ENCODE measurements around the gene CSF2RB. TPM values are rescaled to one million over a fixed set of nuclear protein-coding genes. Genes with fewer than 3 reads are reported as not detected.

The CSF2RB gene
- polyA plus RNA-seq, 2 of the 4 experiments (the other 2 are of a cell fraction), result not detected

GRCh38 chr22:36926721-36927435, 13.4 kb downstream of the CSF2RB start:
- TF ChIP-seq EP300 (IDR thresholded peaks at IDR 0.05) (no peak), RFX5 (IDR thresholded peaks at IDR 0.05) (no peak), ZSCAN20 (CRISPR knock-in tag; IDR thresholded peaks at IDR 0.05) (no peak), ZFP36 (IDR thresholded peaks at IDR 0.05; ENCODE audit: borderline replicate concordance, partially characterized antibody) (no peak)
- TF ChIP-seq, protein P1, sequence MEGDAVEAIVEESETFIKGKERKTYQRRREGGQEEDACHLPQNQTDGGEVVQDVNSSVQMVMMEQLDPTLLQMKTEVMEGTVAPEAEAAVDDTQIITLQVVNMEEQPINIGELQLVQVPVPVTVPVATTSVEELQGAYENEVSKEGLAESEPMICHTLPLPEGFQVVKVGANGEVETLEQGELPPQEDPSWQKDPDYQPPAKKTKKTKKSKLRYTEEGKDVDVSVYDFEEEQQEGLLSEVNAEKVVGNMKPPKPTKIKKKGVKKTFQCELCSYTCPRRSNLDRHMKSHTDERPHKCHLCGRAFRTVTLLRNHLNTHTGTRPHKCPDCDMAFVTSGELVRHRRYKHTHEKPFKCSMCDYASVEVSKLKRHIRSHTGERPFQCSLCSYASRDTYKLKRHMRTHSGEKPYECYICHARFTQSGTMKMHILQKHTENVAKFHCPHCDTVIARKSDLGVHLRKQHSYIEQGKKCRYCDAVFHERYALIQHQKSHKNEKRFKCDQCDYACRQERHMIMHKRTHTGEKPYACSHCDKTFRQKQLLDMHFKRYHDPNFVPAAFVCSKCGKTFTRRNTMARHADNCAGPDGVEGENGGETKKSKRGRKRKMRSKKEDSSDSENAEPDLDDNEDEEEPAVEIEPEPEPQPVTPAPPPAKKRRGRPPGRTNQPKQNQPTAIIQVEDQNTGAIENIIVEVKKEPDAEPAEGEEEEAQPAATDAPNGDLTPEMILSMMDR (IDR thresholded peaks at IDR 0.05), result no peak
- FAIRE-seq, result no peak
- POLR2A ChIA-PET, result no interaction called here

DNA sequence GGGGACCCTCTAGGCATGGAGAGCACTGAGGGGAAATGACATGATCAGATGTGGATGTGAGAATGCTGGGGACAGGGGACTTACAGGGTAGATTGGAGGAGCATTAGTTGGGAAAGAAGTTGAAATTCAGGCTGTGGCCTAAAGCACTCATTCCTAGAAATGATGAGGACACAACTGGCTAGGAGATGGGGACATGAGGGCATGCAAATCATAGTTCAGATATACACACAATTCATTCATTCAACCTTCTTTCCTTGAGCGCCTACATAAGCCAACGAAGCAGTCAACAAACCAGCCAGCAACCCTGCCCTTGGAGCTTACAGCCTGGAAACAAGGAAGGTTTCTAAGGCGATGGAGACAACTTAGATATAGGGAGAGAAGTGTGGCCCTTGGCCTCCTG, 14.2 kb downstream of the CSF2RB start:
- Histone ChIP-seq H3K4me1 (no peaks in the 10 kb centered on the region), H3K4me3 (no peak overlapping the region), H3K27ac (no peak overlapping the region), H3K4me2 (no peak overlapping the region), H3K9me3 (no peaks in the 10 kb centered on the region)
- ATAC-seq (no peak), DNase-seq (ENCODE audit: low read depth in 1 of 2, low spot score in 1 of 2) (no peak), FAIRE-seq (no peak)
- TF ChIP-seq ZC3H11A (IDR thresholded peaks at IDR 0.05) (no peak), ELK1 (IDR thresholded peaks at IDR 0.05; ENCODE audit: low read depth, low read length) (no peak), POLR2AphosphoS2 (conservative IDR thresholded peaks at IDR 0.05; ENCODE audit: low read length) (no peak)
- POLR2A ChIA-PET, result no interaction called here
- 52% methylated on average over 3 of the region's 3 CpGs for WGBS (ENCODE audit: missing lambda C conversion rate)
- CTCF ChIA-PET, result interaction anchor here (1.0 to 1.6 kb wide), 2 partner anchors 72 to 198 kb away, joined by 3 to 5 read pairs; no protein-coding TSS in a partner anchor

More at GRCh38 chr22:36926721-36927435, 13.4 kb downstream of the CSF2RB start:
- H3K27ac ChIP-seq, result no peak overlapping the region
- no peaks in the 10 kb centered on the region for H3K9me3 ChIP-seq
- CTCF ChIA-PET, result interaction anchor here (1.6 kb wide), 1 partner anchor 71 kb away, joined by 5 read pairs; no protein-coding TSS in a partner anchor
- no peak overlapping the region for H3K4me3 ChIP-seq
- no peak for ATAC-seq
- DNase-seq (ENCODE audit: low read depth in 1 of 2, low spot score in 1 of 2), result no peak
- 42% methylated on average over 14 of the region's 14 CpGs for WGBS (ENCODE audit: missing lambda C conversion rate)
- no peak overlapping the region for H3K4me2 ChIP-seq
- H3K4me1 ChIP-seq, result no peaks in the 10 kb centered on the region

DNA sequence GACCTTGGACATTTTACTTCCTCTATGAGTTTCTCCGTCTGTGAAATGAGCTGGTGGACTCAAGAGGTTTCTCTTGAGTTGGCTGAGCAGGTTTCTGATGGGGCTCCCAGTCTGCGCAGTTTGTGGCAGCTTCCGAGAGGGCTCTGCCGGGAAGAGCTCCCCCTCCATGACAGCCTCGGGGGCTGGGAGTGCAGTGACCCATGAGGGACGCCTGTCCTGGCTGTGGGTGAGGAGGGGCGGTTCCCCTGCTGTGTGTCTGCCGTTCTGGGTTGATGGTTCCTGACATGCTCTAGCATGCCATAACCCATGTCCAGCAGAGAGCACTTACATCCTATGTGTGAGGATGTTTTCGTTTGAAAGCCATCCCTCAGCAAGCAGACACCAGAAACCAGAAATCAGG, 14.8 kb downstream of the CSF2RB start:
- 41% methylated on average over 4 of the region's 9 CpGs for WGBS (ENCODE audit: missing lambda C conversion rate)
- ATAC-seq, result no peak

More for the DNA sequence above, 14.8 kb downstream of the CSF2RB start:
- FAIRE-seq (no peak), DNase-seq (ENCODE audit: low read depth in 1 of 2, low spot score in 1 of 2) (no peak)
- H3K9me3 ChIP-seq, result no peaks in the 10 kb centered on the region
- no peaks in the 10 kb centered on the region for H3K4me1 ChIP-seq
- POLR2A ChIA-PET, result no interaction called here
- CTCF ChIA-PET, result interaction anchor here (1.0 to 1.6 kb wide), 2 partner anchors 72 to 199 kb away, joined by 3 to 5 read pairs; no protein-coding TSS in a partner anchor
- H3K4me3 ChIP-seq, result no peak overlapping the region
- H3K4me2 ChIP-seq, result no peak overlapping the region
- no peak overlapping the region for H3K27ac ChIP-seq
- TF ChIP-seq CEBPB (IDR thresholded peaks at IDR 0.05) (no peak), MAZ (IDR thresholded peaks at IDR 0.05; ENCODE audit: borderline replicate concordance, low read depth, low read length) (no peak), RNF2 (IDR thresholded peaks at IDR 0.05; ENCODE audit: borderline replicate concordance, low read depth) (no peak), NPAS2 (CRISPR knock-in tag; IDR thresholded peaks at IDR 0.05; ENCODE audit: borderline replicate concordance) (no peak), FOSB (CRISPR knock-in tag; IDR thresholded peaks at IDR 0.05) (no peak), ZFP36 (IDR thresholded peaks at IDR 0.05; ENCODE audit: borderline replicate concordance, partially characterized antibody) (no peak), REST (IDR thresholded peaks at IDR 0.05) (no peak), CHD4 (IDR thresholded peaks at IDR 0.05; ENCODE audit: borderline replicate concordance) (no peak), EP300 (IDR thresholded peaks at IDR 0.05) (no peak), ELK1 (IDR thresholded peaks at IDR 0.05; ENCODE audit: low read depth, low read length) (no peak), ATOH8 (CRISPR knock-in tag; IDR thresholded peaks at IDR 0.05; ENCODE audit: low read depth) (no peak), FOSL2 (IDR thresholded peaks at IDR 0.05) (no peak), FOSL2 (CRISPR knock-in tag; IDR thresholded peaks at IDR 0.05) (no peak), MAFK (IDR thresholded peaks at IDR 0.05; ENCODE audit: partially characterized antibody) (no peak), HOXB13 (CRISPR knock-in tag; IDR thresholded peaks at IDR 0.05; ENCODE audit: low read depth) (no peak), RAD21 (conservative IDR thresholded peaks at IDR 0.05 in 1 of 2, IDR thresholded peaks at IDR 0.05 in 1 of 2) (no peak), RARB (CRISPR knock-in tag; IDR thresholded peaks at IDR 0.05) (no peak), SMC3 (IDR thresholded peaks at IDR 0.05) (no peak)
